Non-pigmented ciliary epithelial cell (primary cell): ENCODE data around the gene NAGA.
"Not testable (repeated sequence)": the region's sequence is repeated elsewhere in the genome, so short reads cannot be mapped to it uniquely, and the experiment has no call there.

ENCODE experiments used
- DNase-seq: peaks from one replicate; pipeline ENCODE4 v3.0.0-alpha.2; 2010; ENCODE audit warnings: low read depth

The NAGA gene

DNA sequence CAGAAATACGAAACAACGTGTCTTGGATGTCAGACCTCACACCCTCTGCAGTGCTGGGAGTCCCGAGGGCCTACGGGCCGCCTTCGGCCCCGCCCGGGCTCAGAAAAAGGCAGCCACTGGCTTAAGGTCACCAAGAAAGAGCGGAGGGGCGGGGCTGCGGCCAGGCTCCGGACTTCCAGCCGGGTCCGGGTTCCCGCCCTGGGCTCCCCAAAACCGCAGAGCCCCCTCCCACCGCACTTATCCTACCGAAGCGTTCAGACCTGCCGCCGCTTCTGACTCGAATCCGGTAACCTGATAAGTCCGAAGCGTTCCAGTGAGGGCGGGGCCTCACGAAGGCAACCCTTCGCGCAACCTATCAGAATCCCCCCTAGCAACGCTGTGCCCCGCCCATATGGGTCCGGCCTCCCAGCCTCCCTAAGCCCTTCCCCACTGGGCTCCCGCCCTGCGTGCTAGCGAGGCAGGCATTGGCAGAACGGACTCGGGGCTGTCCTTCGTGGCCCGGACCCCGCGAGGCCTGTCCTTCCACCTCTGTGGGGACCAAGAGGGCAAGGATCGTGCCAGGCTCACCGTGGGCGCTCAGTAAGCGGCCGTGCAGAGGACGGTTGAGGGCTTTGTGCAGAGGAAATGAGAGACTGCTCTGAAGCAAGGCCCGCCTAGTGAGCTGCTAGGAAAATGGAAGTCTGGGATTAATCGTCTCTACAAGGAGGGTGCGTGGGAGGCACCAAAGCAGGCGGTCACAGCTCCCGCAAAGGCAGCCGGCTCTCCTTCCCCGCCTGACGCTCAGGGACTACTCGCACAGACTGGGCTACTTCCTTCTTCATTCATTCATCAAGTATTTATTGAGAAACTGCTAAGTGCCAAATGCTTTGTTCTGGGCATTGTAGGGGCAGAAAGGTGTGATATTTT is at the start of gene NAGA:
Gene NAGA (minus strand): TSS at position 296 of the 906 bp plus-strand sequence. CDS start 515 bp downstream, outside the sequence.
- peak; percentile 88 for DNase-seq

DNA sequence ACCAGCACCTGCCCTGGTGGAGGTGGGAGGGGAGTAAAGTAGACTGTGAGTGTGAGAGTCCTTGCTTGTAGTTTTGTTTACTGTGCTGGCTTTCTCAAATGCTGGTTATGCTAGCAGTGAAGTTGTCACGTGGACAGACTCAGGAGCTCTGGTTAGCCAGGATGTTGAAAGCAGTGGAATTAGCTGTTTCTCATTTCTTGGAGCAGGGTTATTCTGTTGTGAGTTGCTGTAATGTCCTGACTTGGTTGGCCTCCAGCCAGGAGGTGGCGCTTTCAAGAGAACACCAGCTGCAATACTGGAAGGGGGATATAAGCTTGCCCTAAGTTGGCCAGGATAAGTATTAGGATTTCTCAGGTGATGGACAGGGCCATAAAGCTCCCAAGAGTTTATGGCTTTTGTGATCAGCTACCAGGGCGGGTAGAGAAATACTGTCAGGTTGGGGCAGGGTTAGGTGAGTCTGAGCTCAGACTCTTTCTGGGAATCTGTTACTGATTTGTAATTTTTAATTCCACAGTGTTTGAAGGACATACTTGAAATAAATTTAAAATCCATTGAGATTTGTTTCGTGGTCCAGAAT is 46.3 kb upstream of the NAGA start:
- DNase-seq, result no peak

DNA sequence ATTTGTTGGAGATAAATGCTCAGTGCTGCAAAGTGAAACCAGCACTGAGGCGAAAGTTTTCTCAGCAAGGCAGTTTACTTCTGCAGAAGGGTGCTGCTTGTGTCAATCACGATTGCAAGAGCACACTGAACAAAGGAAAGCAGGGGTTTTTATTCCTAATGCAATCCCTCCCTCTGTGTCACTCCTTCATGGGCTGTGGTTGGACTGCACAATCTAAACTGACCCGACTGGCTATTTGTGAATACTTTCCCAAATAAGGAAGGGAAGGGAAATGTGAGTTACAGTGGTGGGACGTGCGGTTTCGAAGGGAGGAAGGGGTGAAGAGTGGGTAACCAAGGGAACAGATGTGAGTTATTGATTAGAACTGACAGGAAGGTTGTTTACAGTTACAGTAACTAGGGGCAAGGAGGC is 44.8 kb upstream of the NAGA start:
- DNase-seq, result not testable (repeated sequence)

DNA sequence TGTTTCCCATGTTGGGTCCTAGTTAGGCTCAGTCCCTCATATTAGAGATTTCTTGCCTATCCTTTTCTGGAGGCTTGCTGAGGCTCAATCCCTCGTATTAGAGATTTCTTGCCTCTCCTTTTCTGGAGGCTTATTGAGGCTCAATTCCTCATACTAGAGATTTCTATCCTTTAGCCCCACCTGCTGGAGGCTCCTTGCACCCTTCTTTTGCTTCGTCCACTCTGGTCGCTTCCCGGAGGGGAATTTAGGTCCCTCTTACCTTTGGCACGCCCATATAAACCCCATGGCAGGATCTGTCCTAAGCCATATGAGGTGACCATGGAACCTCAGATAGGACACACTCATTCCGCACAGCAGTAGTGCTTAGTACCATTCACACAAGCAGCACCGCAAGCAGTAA is 44.1 kb upstream of the NAGA start:
- DNase-seq, result no peak

DNA sequence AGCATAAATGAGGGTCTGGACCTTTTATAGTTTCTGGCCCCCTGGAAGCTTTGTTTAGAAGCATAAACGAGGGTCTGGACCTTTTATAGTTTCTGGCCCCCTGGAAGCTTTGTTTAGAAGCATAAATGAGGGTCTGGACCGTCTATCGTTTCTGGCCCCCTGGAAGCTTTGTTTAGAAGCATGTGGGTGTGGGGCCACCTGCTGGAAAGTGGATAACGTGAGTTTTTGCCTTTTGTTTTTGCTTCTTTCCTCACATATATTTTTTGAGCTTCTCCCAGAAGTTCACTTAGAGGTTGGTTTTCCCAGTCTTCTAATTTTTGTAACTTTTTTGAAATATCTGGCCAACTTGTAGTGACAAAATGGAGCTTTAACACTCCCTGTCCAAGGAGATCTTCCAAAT is 42.2 kb upstream of the NAGA start:
- not testable (repeated sequence) for DNase-seq

DNA sequence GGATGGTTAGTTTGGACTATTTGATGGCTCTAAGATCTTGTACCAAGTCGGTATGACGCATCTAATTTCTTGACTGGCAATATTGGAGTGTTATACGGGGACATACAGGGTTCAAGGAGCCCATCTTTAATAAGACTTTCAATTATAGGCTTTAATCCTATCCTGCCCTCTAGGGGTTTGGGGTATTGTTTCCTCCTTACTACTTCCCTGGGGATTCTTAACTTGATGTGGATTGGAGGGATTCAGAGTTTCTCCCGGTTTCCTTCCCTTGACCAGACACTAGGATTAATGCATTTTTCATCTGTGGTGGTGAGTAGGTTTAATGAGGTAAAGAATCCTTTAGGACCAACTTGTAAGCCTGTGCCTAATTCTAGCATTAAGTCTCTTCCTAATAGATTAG is 41.2 kb upstream of the NAGA start:
- DNase-seq, result no peak

DNA sequence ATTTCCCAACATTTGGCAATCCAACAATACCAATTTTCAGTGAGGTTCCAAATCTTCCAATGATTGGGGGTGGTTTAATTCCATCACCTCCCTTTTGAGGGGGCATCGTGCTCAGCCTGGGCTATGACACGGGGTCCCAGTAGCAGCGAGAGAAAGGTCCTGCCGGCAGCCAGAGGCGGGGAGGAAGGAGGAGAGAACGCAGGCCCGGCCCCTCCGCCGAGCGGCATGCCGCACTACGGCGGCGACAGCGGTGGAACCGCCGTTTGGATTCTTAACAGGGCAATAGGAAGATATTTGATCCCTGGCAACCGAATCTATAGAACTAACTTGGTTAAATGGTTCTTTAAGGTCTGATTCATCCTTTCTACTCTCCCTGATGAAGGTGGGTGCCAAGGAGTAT is 38.2 kb upstream of the NAGA start:
- DNase-seq, result no peak

DNA sequence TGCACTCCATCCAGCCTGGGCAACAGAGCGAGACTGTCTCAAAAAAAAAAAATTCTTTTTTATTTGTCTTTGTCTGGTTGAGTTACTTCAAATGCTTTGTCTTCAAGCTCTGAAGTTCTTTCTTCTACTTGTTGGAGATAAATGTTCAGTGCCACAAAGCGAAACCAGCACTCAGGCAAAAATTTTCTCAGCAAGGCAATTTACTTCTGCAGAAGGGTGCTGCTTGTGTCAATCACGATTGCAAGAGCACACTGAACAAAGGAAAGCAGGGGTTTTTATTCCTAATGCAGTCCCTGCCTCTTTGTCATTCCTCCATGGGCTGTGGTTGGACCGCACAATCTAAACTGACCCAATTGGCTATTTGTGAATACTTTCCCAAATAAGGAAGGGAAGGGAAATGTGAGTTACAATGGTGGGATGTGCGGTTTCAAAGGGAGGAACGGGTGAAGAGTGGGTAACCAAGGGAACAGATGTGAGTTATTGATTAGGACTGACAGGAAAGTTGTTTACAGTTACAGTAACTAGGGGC is 33.8 kb upstream of the NAGA start:
- not testable (repeated sequence) for DNase-seq

DNA sequence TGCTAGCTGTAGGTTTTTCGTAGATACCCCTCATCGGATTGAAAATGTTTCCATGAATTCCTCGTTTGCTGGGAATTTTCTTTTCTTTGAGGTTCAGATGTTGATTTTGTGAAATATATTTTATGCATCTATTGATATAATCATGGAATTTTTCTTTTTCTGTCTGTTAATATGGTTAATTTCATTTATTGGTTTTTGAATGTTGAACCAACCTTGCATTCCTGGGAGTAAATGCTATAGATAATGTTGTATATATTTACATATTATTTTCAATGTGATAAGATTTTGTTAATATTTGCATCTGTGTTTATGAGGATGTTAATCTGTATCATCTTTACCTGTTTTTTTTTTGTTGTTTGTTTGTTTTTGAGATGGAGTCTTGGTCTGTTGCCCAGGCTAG is 30.6 kb upstream of the NAGA start:
- DNase-seq, result no peak

DNA sequence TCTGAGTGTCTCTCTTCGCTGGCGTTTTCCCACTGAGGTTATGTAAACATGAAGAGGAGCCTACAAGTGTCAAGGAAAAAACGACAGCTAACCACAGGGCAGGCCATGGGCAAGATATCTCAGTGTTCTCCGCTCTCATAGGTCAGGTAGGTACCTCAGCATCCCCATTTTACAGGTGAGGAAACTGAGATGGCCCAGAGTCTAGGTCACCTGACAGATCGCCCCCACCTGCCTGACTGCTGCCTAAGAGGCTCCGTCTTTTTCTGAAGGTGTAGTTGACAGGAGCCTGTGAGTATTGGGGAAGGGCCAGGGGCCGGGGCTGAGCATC is 20.8 kb upstream of the NAGA start:
- DNase-seq, result no peak

DNA sequence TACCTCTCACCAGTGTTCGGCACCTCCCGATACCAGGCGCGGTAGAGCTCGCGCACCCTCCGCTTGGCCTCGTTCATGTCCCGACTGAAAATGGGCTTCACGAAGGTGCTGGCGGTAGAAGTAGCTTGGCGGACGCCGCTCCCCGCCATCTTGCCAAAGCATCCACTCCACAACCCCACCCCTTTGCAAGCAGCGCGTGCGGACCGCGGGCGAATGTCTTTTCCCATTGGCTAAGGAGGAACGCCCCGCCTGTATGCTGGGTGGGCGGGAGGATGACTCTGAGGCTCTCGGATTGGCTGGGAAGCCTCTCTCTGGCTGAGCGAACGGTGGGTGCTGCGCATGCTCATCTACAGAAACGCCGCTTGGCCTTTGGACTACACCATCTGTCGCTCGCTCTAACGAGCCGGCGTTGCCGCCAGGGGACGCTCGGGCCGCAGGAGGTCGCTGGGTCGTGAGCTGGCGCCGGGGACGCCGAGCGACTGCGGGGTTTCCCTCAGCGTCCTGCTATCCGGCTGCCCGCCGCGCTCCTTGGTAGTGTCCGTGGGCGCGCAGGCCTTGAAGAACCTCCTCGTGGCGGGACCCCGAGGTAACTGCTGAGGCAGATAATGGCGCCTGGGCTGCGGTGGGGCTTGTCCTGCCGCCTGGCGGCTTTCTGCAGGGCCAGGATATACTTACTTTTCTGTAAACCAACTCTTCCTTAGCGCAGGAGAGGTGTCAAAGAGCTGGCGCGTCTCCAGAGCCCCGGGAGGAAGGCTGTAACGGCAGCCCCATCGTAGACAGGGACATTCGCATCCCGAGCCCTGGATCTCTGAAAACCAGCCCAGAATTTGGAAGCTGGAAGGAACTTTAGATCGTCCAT is 20.2 kb upstream of the NAGA start, which contains the start of gene NDUFA6:
Gene NDUFA6 (minus strand): TSS at position 177 of the 859 bp plus-strand sequence. CDS start 28 bp downstream, at position 149.
- DNase-seq, result peak; percentile 94

DNA sequence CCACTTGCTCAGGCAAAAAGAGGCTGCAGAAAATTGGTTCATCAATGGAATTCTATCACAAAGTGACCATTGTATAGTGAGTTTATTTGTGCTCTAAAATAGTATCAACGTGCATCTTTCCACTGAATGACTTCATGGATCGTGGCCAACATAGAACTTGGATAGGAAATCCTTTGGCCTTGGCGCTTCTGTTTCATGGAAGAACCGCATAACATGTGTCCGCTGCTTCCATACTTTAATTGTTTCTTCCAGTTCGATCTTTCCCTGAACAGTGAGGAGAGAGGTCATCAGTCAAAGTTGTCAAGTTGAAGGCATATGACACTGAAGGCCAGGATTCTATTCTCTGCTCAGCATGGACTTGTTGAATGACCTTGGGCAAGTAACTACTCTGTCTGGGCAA is 15.4 kb upstream of the NAGA start:
- DNase-seq, result no peak

DNA sequence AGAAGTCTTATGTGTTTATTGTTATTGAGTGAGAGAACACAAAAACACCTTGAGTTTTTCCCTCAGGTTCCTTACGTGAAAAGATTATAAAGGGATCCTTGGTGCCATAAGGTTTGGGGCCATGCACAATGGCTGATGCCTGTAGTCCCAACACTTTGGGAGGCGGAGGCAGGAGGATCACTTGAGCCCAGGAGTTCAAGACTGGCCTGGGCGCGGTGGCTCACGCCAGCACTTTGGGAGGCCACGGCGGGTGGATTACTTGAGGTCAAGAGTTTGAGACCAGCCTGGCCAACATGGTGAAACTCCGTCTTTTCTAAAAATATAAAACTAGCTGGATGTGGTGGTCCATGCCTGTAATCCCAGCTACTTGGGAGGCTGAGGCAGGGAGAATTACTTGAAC is 14.3 kb upstream of the NAGA start:
- DNase-seq, result no peak

DNA sequence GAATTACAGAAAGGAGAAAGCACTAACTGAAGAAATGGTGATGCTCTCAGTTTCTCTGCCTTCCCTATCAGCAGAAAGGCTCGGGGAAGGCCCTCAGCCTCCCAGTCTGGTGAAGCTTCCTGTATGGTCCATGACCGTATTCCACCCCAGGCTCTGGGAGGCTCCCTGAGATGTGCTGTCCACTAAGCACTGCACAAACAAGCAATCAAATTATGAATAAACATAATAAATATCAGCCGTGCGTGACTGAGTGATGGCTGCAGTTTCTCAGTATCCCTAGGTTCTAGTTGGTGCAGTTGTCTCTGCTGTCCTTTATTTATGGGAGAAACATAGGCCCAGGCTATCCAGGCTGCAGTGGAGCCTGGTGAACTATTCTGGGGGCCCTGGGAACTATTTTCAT is 12.5 kb upstream of the NAGA start:
- DNase-seq, result no peak

DNA sequence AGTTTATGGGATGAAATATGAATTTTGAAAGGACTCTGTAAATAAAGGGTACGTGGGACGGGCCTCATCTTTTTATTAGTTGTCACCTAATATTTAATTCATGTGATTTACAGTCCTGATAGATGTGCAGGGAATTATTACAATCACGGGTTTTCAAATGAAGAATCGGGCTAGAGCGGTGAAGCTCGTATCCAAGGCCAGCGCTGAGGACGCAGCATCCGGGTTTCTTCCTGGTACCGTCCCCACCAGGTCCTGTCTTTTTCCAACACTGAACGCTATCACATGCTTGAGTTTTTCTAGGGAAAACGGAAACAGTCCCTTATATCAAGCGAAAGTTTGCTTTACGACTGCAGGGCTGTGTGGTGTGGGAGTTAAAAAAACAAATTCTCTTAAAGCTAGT is 9.7 kb upstream of the NAGA start:
- no peak for DNase-seq

DNA sequence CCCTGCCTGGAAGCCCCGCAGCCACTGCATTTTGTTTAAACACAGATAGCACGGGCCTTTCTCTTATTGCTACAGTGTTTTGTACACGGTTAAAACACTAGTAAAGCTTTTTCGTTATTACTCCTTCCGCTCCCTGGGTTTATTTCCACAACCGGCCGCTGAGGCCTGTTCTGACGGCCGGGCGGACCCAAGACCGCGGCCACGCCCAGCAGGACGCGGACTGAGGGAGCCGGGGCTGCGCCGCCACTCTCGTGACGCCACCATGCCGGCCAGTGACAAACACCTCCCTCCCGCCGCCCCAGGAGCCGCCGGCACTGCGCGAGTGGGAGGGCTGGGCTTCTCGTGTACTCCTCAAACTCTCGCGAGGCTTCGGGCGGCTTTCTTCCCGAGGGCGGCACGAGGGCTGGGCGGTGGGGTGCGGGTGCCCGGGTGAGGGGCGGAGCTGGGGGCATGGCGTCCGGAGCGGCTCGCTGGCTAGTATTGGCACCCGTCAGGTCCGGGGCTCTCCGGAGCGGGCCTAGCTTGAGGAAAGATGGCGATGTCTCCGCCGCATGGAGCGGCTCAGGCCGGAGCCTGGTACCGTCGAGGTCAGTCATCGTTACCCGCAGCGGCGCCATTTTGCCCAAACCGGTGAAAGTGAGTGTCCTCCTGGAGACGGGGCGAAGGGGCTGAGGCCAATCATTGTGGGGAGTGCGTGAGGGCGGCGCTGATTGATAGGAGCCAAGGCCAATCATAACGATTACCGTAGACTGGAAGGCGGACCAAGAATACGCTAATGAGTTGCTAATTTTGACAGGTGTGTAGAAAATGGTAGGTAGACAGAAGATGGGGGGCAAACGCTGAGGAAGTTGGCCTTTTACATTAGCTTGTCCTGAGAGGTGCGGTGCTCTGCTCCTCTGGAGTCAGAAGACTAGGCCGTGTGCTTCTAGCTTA is 9.0 kb upstream of the NAGA start, which contains the start of gene SMDT1:
Gene SMDT1 (plus strand): TSS at position 382 of the 933 bp plus-strand sequence. CDS start 69 bp downstream, at position 451.
- peak; percentile 89 for DNase-seq

DNA sequence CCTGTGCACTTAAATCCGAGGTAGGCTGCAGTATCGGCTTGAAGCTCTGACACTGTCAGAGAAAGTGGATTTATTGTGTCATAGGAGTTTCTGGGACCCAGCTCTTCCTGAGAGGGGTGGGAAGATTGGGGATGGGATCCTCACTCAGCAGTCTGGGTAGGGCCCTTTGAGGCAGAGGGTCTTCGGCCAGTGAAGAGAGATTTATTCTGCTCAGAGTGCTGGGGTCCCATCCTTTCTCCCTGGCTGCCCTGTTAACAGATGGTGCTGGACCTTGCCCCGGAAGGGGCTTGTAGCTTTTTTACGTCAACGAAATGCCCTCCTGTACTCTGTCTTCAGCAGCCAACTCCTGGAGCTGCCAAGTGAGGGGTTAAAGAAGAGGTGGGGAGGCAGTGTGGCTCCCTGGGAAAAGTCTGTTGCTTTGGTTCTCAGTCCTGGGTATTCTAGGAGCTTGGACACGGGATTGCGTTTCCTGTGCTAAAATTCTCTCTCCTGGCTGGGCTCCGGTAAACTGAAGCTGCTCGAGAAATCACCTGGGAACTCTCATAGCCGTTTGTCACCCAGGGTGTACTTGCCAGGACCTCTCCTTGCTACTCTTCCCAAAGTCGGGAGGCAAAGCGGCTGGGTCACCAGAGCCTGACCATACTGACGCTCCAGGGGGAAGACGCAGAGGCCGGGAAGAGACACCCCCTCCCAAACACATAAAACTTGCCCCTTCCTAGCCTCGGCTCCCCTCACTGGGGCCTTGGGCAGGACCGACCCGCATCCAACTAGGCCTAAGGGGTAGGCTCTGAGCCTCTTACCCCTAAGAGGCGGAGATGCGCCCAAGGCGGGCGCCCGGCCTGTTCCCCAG is 8.1 kb upstream of the NAGA start:
- DNase-seq, result no peak

DNA sequence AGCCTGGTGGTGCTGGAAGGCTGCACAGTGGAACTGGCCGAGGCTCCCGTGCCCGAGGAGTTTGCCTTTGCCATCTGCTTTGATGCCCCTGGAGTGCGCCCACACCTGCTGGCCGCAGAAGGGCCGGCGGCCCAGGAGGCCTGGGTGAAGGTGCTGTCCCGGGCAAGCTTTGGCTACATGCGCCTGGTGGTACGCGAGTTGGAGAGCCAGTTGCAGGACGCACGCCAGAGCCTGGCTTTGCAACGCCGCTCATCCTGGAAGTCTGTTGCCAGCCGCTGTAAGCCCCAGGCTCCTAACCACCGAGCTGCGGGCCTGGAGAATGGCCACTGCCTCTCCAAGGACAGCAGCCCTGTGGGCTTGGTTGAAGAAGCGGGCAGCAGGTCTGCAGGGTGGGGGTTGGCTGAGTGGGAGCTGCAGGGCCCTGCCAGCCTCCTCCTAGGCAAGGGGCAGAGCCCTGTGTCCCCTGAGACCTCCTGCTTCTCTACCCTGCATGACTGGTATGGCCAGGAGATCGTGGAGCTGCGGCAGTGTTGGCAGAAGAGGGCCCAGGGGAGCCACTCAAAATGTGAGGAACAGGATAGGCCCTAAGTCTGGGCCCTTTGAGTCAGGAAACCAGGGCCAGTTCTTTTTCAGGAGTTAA is 7.0 kb upstream of the NAGA start:
- no peak for DNase-seq

DNA sequence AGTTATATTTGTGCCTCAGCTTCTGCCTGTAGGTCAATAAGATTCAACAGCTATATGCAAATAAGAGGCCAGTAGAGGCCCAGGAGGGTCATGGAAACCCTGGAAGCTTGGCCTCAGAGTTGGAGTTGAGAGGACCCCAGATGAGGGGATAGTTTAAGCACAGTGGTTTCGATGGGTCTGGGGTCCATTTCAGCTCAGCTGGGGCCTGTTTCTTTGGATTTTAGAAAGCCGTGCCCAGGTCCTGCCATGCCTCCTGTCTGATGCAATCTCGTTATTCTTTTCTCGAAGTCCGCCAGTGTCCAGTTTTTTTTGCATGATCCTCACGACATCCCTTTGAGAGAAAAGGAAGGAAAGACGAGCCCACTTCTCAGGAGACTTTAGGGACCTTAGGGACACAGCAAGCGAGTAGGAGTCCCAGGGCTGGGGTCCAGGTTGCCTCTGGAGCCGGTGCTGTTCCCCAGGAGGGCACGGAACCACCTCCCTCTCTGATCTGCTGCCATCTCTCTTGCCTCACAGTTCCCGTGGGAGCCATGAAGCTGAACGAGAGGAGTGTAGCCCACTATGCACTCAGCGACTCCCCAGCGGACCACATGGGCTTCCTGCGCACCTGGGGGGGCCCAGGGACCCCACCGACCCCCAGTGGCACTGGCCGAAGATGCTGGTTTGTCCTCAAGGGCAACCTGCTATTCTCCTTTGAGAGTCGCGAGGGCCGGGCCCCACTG is 6.3 kb upstream of the NAGA start:
- DNase-seq, result no peak
